Omental fat pad (tissue), 4 donors: ENCODE results near the gene BUD23. TPM values are rescaled to one million over a fixed set of nuclear protein-coding genes. Genes with fewer than 3 reads are reported as not detected.

Experiments
- ATAC-seq: fragments of 150-250 bp; one replicate; pipeline ENCODE4 v1.9.1; 2016; ENCODE audit warnings: mild to moderate bottlenecking, moderate library complexity; ENCODE audit not compliant: low FRiP score
- DNase-seq: peaks from one replicate; pipeline ENCODE4 v3.0.0-alpha.2; 2019; ENCODE audit warnings: low spot score
- CTCF ChIP-seq, 3 donors: fragments of 450-650 bp; IDR thresholded peaks; one replicate each; pipeline ENCODE4 v1.5.1; 2016 to 2017; ENCODE audit warnings: antibody characterized with exemption in 3 of 3, mild to moderate bottlenecking in 3 of 3, moderate library complexity in 2 of 3
- total RNA-seq, 4 donors: library from RNA; depleted of rRNA; stranded (reverse); fragments of >200 nt; gene quantifications; one replicate each; pipeline ENCODE4 v1.1.0, GENCODE V29; 2016

The BUD23 gene
- total RNA-seq, 4 donors from 2014 or later, result 28.8 to 52.2 (median 45.0) TPM

- no peak for ATAC-seq
- no peak for DNase-seq
- TF ChIP-seq CTCF (IDR thresholded peaks at IDR 0.05), result no peak
These were observed 3.7 kb upstream of the BUD23 start for GRCh38 chr7:73679709-73680108.

- ATAC-seq, result no peak
- no peak for TF ChIP-seq CTCF (IDR thresholded peaks at IDR 0.05)
- no peak for DNase-seq
These were observed 2.9 kb upstream of the BUD23 start for GRCh38 chr7:73680501-73680900.

GRCh38 chr7:73681031-73681430, 2.4 kb upstream of the BUD23 start:
- no peak for DNase-seq
- TF ChIP-seq CTCF (IDR thresholded peaks at IDR 0.05), result no peak
- no peak for ATAC-seq

GRCh38 chr7:73682745-73683055, 697 bp upstream of the BUD23 start:
- DNase-seq (no peak), ATAC-seq (no peak)
- no peak for TF ChIP-seq CTCF (IDR thresholded peaks at IDR 0.05)

- no peak for TF ChIP-seq CTCF (IDR thresholded peaks at IDR 0.05)
- no peak for ATAC-seq
These were observed 644 bp downstream of the BUD23 start for GRCh38 chr7:73683788-73684693.

GRCh38 chr7:73685311-73685710, 1.9 kb downstream of the BUD23 start:
- no peak for TF ChIP-seq CTCF (IDR thresholded peaks at IDR 0.05)
- DNase-seq (no peak), ATAC-seq (no peak)

More at GRCh38 chr7:73683788-73684693, 644 bp downstream of the BUD23 start:
- DNase-seq, result no peak

GRCh38 chr7:73688288-73688687, 4.9 kb downstream of the BUD23 start:
- no peak for TF ChIP-seq CTCF (IDR thresholded peaks at IDR 0.05)
- no peak for ATAC-seq
- no peak for DNase-seq
